CD14-positive monocyte (primary cell): ENCODE results near the gene HOXC11. TPM values are rescaled to one million over a fixed set of nuclear protein-coding genes. Genes with fewer than 3 reads are reported as not detected.

Experiments
- polyA plus RNA-seq, 3 donors: library from polyadenylated mRNA; depleted of rRNA in 1 of 3; unstranded in 2 of 3; stranded (reverse) in 1 of 3; fragments of 300-500 nt in 2 of 3; fragments of >200 nt in 1 of 3; fragmentation: Illumina TruSeq in 2 of 3; gene quantifications; 1 replicate in 2 of 3; 2 replicates in 1 of 3; pipeline ENCODE4 v1.2.3, GENCODE V29; 2012 to 2021
- small RNA-seq: library from RNA; depleted of rRNA; stranded (forward); fragments of <200 nt; gene quantifications from one replicate; pipeline ENCODE3, GENCODE V24; 2012; ENCODE audit warnings: low read depth; ENCODE audit not compliant: insufficient read length

HOXC11 gene
- polyA plus RNA-seq, 3 donors: not detected

Small RNA genes within 50 kb of the gene (small RNA-seq; reads per million reads assigned to genes)
- gene AC012531.3 (not detected), gene AC012531.4 (not detected), gene MIR196A2 (not detected), gene RF01905 (not detected), gene RF01906 (not detected)

Other genes starting within 250 kb of the HOXC11 start
- 100 to 1,000 TPM in 1 of 3 donors, 10 to 100 TPM in 2; 60.1 to 238 (median 69.6) TPM for gene CALCOCO1, start 245.7 kb upstream of the HOXC11 start, polyA plus RNA-seq
- gene CISTR, start 221.1 kb upstream of the HOXC11 start, polyA plus RNA-seq: not detected
- gene HOXC13, start 34.3 kb upstream of the HOXC11 start, polyA plus RNA-seq: not detected
- gene HOXC12, start 18.2 kb upstream of the HOXC11 start, polyA plus RNA-seq: not detected
- gene HOTAIR, start 1.8 kb downstream of the HOXC11 start, polyA plus RNA-seq: not detected
- gene HOXC10, start 12.0 kb downstream of the HOXC11 start, polyA plus RNA-seq: not detected
- gene HOXC9, start 27.0 kb downstream of the HOXC11 start, polyA plus RNA-seq: not detected
- gene HOXC8, start 35.9 kb downstream of the HOXC11 start, polyA plus RNA-seq: not detected
- not detected for gene HOXC6, start 55.3 kb downstream of the HOXC11 start, polyA plus RNA-seq
- gene HOXC5, start 59.9 kb downstream of the HOXC11 start, polyA plus RNA-seq: not detected
- not detected for gene HOXC4, start 80.7 kb downstream of the HOXC11 start, polyA plus RNA-seq
- gene SMUG1, start 215.9 kb downstream of the HOXC11 start, polyA plus RNA-seq: 10 to 100 TPM; 22.2 to 50.8 (median 46.8) TPM